IMR-90 (cell line): Measurements from ENCODE around the gene WRAP53. TPM values are rescaled to one million over a fixed set of nuclear protein-coding genes. Genes with fewer than 3 reads are reported as not detected.

Experiments
- ATAC-seq: fragments of 200-7000 bp; cut with Tn5 transposase; 2 replicates; pipeline ENCODE4 v1.9.1; 2020; ENCODE audit warnings: low read depth, mild to moderate bottlenecking, moderate library complexity
- BruUV-seq: library from RNA; stranded (reverse); fragments of 400-500 nt; replicated peaks from 2 replicates; lab custom pipeline; 2021; lab: Mats Ljungman, UMichigan
- CTCF ChIA-PET: fragments of 300-600 bp; formaldehyde crosslinking; extraction: SDS; loops from one replicate; lab custom pipeline; 2021; ENCODE audit warnings: antibody characterized with exemption; lab: Yijun Ruan, JAX
- POLR2A ChIA-PET: fragments of 300-600 bp; sonication (Branson Sonifier 250); formaldehyde crosslinking; loops from one replicate; lab custom pipeline; 2022; ENCODE audit warnings: antibody characterized with exemption; ENCODE audit not compliant: unreplicated experiment; lab: Charles Lee
- DNase-seq: peaks from one replicate; pipeline ENCODE4 v3.0.0; 2013
- H2AFZ ChIP-seq: replicated peaks from 2 replicates; pipeline ENCODE3; 2013; ENCODE audit warnings: low read length, mild to moderate bottlenecking; ENCODE audit not compliant: poor library complexity
- H2AK5ac ChIP-seq: 2 replicates; pipeline ENCODE4 v1.6.1; 2013; ENCODE audit warnings: low read depth, low read length, inconsistent platforms
- H2AK9ac ChIP-seq: replicated peaks from 2 replicates; pipeline ENCODE3; 2013; ENCODE audit warnings: mild to moderate bottlenecking, low read depth, low read length, moderate library complexity; ENCODE audit not compliant: poor library complexity
- H2BK120ac ChIP-seq: 2 replicates; pipeline ENCODE4 v1.6.1; 2013; ENCODE audit warnings: low read depth, low read length, inconsistent platforms
- H2BK15ac ChIP-seq: 3 replicates; pipeline ENCODE4 v1.6.1; 2013; ENCODE audit warnings: low read depth, low read length, inconsistent platforms
- H2BK20ac ChIP-seq: 2 replicates; pipeline ENCODE4 v1.6.1; 2013; ENCODE audit warnings: low read depth, mild to moderate bottlenecking, inconsistent platforms, low read length, moderate library complexity
- H2BK5ac ChIP-seq: 2 replicates; pipeline ENCODE4 v1.6.1; 2013; ENCODE audit warnings: mild to moderate bottlenecking, low read depth, low read length, inconsistent platforms; ENCODE audit not compliant: poor library complexity, severe bottlenecking
- H3K14ac ChIP-seq: replicated peaks from 2 replicates; pipeline ENCODE4 v1.6.1; 2013; ENCODE audit warnings: low read depth, low read length, inconsistent platforms
- H3K18ac ChIP-seq: 2 replicates; pipeline ENCODE4 v1.6.1; 2013; ENCODE audit warnings: low read depth, low read length, control low read depth
- H3K23ac ChIP-seq: 2 replicates; pipeline ENCODE4 v1.6.1; 2013; ENCODE audit warnings: low read depth, low read length, inconsistent platforms
- H3K27ac ChIP-seq: 2 replicates; pipeline ENCODE4 v1.5.1; 2013; ENCODE audit warnings: mild to moderate bottlenecking, control low read depth, low read length; ENCODE audit not compliant: insufficient read depth
- H3K27me3 ChIP-seq: 2 replicates; pipeline ENCODE4 v1.6.1; 2013; ENCODE audit warnings: low read length; ENCODE audit not compliant: control insufficient read depth, insufficient read depth
- H3K36me3 ChIP-seq: 2 replicates; pipeline ENCODE4 v1.6.1; 2013; ENCODE audit warnings: low read length, mixed read lengths; ENCODE audit not compliant: control insufficient read depth, insufficient read depth
- H3K4ac ChIP-seq: 2 replicates; pipeline ENCODE4 v1.6.1; 2013; ENCODE audit warnings: low read depth, low read length, inconsistent platforms
- H3K4me1 ChIP-seq: 2 replicates; pipeline ENCODE4 v1.6.1; 2013; ENCODE audit warnings: low read length, mixed read lengths; ENCODE audit not compliant: control insufficient read depth, insufficient read depth
- H3K4me2 ChIP-seq: 2 replicates; pipeline ENCODE4 v1.6.1; 2013; ENCODE audit warnings: low read depth, mild to moderate bottlenecking, control low read depth, low read length, moderate library complexity
- H3K4me3 ChIP-seq: 2 replicates; pipeline ENCODE4 v1.5.1; 2013; ENCODE audit warnings: low read depth, mild to moderate bottlenecking, control low read depth, low read length, moderate library complexity; ENCODE audit not compliant: insufficient read depth
- H3K56ac ChIP-seq: 2 replicates; pipeline ENCODE4 v1.6.1; 2013; ENCODE audit warnings: low read length, inconsistent platforms; ENCODE audit not compliant: insufficient read depth; ENCODE audit errors: extremely low read depth
- H3K79me1 ChIP-seq, 2 experiments: 2 replicates each; pipeline ENCODE4 v1.6.1; 2013; ENCODE audit warnings: low read length in 2 of 2, inconsistent platforms in 1 of 2, low read depth in 1 of 2
- H3K9ac ChIP-seq: 2 replicates; pipeline ENCODE4 v1.6.1; 2013; ENCODE audit warnings: low read depth, low read length, control low read depth
- H3K9me1 ChIP-seq: 2 replicates; pipeline ENCODE4 v1.6.1; 2013; ENCODE audit warnings: low read length, inconsistent platforms; ENCODE audit not compliant: insufficient read depth
- H3K9me3 ChIP-seq: 2 replicates; pipeline ENCODE4 v1.6.1; 2013; ENCODE audit warnings: low read length; ENCODE audit not compliant: control insufficient read depth, insufficient read depth
- H4K20me1 ChIP-seq: 2 replicates; pipeline ENCODE4 v1.6.1; 2013; ENCODE audit warnings: low read length, inconsistent platforms; ENCODE audit not compliant: insufficient read depth
- H4K5ac ChIP-seq: 2 replicates; pipeline ENCODE4 v1.6.1; 2013; ENCODE audit warnings: mild to moderate bottlenecking, low read depth, low read length, control low read depth
- H4K8ac ChIP-seq, 2 experiments: 2 replicates each; pipeline ENCODE4 v1.6.1; 2013; ENCODE audit warnings: low read depth in 2 of 2, low read length in 2 of 2, control low read depth in 1 of 2, inconsistent platforms in 1 of 2
- H4K91ac ChIP-seq: 2 replicates; pipeline ENCODE4 v1.6.1; 2013; ENCODE audit warnings: low read depth, low read length, inconsistent platforms; ENCODE audit not compliant: insufficient read depth
- BHLHE40 ChIP-seq: fragments of 150-350 bp; IDR thresholded peaks from 2 replicates; pipeline ENCODE4 v1.6.1; 2016; ENCODE audit warnings: mild to moderate bottlenecking, low read depth, low read length
- ELK1 ChIP-seq: fragments of 150-350 bp; IDR thresholded peaks from 2 replicates; pipeline ENCODE4 v1.6.1; 2016; ENCODE audit warnings: low read depth, mild to moderate bottlenecking, low read length, moderate library complexity, borderline replicate concordance
- RAD21 ChIP-seq: IDR thresholded peaks from 2 replicates; pipeline ENCODE4 v1.6.1; 2012; ENCODE audit warnings: low read length, improper control_type of control experiment
- RCOR1 ChIP-seq: IDR thresholded peaks from 2 replicates; pipeline ENCODE4 v1.6.1; 2012; ENCODE audit warnings: mild to moderate bottlenecking, low read length, improper control_type of control experiment; ENCODE audit not compliant: insufficient replicate concordance
- USF2 ChIP-seq: fragments of 150-350 bp; IDR thresholded peaks from 2 replicates; pipeline ENCODE4 v1.6.1; 2017; ENCODE audit warnings: mild to moderate bottlenecking, antibody characterized with exemption, low read length, low read depth
- WGBS, 2 experiments: methylation state at CpG; one replicate each; pipeline versions ENCODE4 v1.1.5 to v1.1.7; 2013; ENCODE audit warnings: missing lambda C conversion rate in 2 of 2; ENCODE audit not compliant: insufficient read length in 1 of 2; ENCODE audit errors: extremely low coverage in 2 of 2; 5-methylcytosine and 5-hydroxymethylcytosine counted together
- dilution Hi-C: fragments of 300-500 bp; cut with HindIII; formaldehyde crosslinking; loops from one replicate; pipeline ENCODE4 v1.14.3; 2018; ENCODE audit warnings: low sequenced_read_pairs; ENCODE audit not compliant: unreplicated experiment
- in situ Hi-C: fragments of 300-500 bp; cut with MboI; formaldehyde crosslinking; loops from 3 replicates; pipeline ENCODE4 v1.14.3; 2019; ENCODE audit warnings: low sequenced_read_pairs, inconsistent platforms, mixed read lengths
- intact Hi-C: fragments of 100-400 bp; cut with micrococcal nuclease; formaldehyde crosslinking; loops from 2 replicates; pipeline ENCODE4 v1.10.0; 2022
- polyA plus RNA-seq, 3 experiments: library from polyadenylated mRNA; depleted of rRNA; stranded (reverse); fragments of >200 nt; gene quantifications; 2 replicates each; pipeline ENCODE4 v1.2.3, GENCODE V29; 2012; ENCODE audit warnings: low replicate concordance in 1 of 3
- total RNA-seq: library from RNA; depleted of rRNA; stranded (reverse); fragments of >200 nt; gene quantifications from 2 replicates; pipeline ENCODE4 v1.2.3, GENCODE V29; 2012

Gene WRAP53
- total and polyA plus RNA-seq, 2 of the 4 experiments (the other 2 are of a cell fraction), result 6.6 to 9.5 TPM

- no peaks in the 10 kb centered on the region for H4K20me1 ChIP-seq
These were observed 44.8 kb downstream of the WRAP53 start for GRCh38 chr17:7732981-7733539.

More at GRCh38 chr17:7732981-7733539, 44.8 kb downstream of the WRAP53 start:
- H3K27ac ChIP-seq, result no peak overlapping the region
- ChIA-PET POLR2A (no interaction called here), CTCF (interaction anchor here (0.7 kb wide), 1 partner anchor 16 kb away, joined by 4 read pairs; the partner anchor contains the start of gene DNAH2)
- no peak overlapping the region for H2AFZ ChIP-seq
- no peak overlapping the region for H3K4me3 ChIP-seq
- H3K23ac ChIP-seq, result no peak overlapping the region
- H2AK5ac ChIP-seq, result no peak overlapping the region
- H4K8ac ChIP-seq, result no peak overlapping the region
- no peak overlapping the region for H3K4ac ChIP-seq
- H2BK120ac ChIP-seq, result no peak overlapping the region
- no TSS peak for BruUV-seq
- H3K4me2 ChIP-seq, result no peak overlapping the region
- intact Hi-C loops, result no loop called here
- no peak for ATAC-seq
- H4K5ac ChIP-seq, result no peak overlapping the region
- TF ChIP-seq BHLHE40 (no peak), RCOR1 (no peak), ELK1 (no peak), RAD21 (no peak), USF2 (no peak)
- no peak overlapping the region for H3K14ac ChIP-seq
- peaks cover 45% of the 10 kb centered on the region for H3K27me3 ChIP-seq
- H2BK20ac ChIP-seq, result no peak overlapping the region
- H2BK15ac ChIP-seq, result no peak overlapping the region
- H3K36me3 ChIP-seq, result no peaks in the 10 kb centered on the region
- DNase-seq, result no peak
- H3K18ac ChIP-seq, result no peak overlapping the region
- no peak overlapping the region for H4K91ac ChIP-seq
- no peaks in the 10 kb centered on the region for H3K9me3 ChIP-seq
- H3K79me1 ChIP-seq, result no peaks in the 10 kb centered on the region
- H3K9me1 ChIP-seq, result no peaks in the 10 kb centered on the region
- no peak overlapping the region for H3K9ac ChIP-seq
- H3K4me1 ChIP-seq, result no peaks in the 10 kb centered on the region
- dilution Hi-C loops, result no loop called here
- no peak overlapping the region for H2BK5ac ChIP-seq
- H2AK9ac ChIP-seq, result no peak overlapping the region
- in situ Hi-C loops, result loop anchor here (25.0 kb wide), 1 partner anchor 254 kb away; no protein-coding TSS in a partner anchor
- WGBS, 2 experiments, result 100% methylated on average over 5 of the region's 14 CpGs; no CpG with 5 or more reads in 1 of the 2 experiments
- no peak overlapping the region for H3K56ac ChIP-seq
